NCI-H2227 (cell line): ENCODE data around the gene DDX59.

Experiments
- DNase-seq: peaks from one replicate; lab custom pipeline; 2025; ENCODE audit not compliant: unreplicated experiment; lab: John Stamatoyannopoulos, UW

Gene DDX59

DNA sequence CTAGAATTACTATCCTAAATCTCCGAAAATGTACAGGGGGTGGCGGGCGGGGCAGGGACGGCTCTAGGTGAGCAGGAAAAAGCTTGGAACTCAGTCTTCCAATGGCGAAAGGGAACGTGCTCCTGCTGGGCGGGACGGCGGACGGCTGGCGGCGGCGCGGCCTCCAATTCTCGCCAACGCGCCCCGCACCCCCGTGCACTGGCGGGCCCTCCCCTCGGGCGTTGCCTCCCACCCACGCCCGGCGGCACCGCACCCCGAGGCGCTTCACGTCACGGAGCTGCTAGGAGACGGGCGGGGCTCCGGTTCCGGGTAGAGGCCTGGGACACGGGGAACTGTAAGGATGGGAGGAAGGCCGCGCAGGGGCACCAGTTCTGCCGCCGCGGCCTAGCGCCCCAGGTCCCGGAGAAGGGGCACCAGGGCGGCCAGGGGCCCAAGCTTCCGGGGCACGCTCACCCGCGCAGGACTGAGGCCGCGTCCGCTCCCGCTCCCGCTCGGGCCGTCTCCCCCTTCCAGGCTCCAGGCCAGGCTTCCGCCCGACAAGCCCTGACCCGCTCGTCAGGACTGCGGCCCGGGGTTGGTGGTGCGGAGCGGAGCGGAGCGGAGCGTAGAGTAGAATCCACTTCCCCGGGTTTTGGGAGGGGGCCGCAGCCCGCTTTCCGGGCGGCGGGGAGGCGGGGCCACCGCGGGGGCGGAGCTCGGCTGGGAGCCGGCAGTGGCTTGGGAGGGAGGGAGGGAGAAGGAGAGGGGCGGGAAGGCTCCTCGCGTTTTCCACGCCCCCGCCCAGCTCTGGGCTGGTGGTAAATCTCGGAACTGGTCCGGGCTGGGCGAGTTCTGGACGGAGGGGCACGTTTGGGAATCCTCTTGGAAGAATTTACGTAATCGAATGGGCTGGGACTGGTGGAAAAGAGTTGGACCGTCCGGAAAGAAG lies at the start of gene DDX59:
TSS of gene DDX59 (minus strand) at position 594 of the 928 bp plus-strand sequence. CDS start 3,167 bp downstream, outside the sequence.
- DNase-seq = peak; percentile 97

DNA sequence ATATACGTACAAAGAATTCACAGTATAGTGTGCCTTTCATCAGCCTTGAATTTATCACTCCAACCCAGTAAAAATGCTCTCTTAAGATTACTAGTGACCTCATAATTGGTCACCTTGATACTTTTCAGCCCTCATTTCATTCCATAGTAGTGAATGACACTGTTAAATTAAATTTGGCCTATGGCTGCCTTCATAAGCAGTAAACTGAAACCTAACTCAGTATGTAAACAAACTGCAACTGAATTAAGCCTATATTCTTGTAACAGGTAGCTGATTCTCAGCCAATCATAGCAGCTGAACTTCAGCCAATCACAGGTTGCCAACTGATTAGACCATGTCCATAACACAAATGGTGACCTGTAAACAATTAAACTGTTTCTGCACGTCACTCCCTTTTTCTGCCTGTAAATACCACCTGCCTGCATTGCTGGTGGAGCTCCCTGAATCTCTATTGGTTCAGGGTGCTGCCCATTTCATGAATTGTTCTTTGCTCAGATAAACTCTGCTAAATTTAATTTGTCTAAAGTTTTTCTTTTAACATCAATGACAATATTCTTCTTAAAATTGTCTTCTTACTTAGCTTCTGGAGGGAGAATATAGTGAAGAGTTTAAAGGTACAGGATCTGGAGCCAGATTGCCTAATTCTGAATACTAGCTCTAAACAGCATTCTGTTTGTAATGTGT lies 44.9 kb upstream of the DDX59 start:
- no peak for DNase-seq

DNA sequence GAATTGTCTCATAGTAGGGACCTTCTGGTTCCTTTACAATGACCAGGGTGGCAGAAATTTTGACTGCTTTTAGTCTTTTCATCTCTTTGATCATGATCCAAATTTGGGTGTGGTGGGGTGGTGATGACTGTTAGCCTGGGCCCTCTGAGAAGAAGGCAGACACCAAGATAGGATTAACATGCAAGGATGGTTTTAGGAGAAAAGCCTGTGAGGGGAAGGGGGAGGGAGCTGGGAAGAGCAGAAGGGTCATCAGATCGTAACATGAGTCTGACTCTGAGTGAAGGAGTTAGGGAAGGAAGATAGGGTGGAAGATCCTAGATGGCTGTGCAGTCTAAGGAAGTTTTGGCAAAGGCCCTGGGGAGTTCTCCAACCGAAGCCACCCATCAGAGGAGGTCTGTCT lies 40.5 kb upstream of the DDX59 start:
- no peak for DNase-seq

DNA sequence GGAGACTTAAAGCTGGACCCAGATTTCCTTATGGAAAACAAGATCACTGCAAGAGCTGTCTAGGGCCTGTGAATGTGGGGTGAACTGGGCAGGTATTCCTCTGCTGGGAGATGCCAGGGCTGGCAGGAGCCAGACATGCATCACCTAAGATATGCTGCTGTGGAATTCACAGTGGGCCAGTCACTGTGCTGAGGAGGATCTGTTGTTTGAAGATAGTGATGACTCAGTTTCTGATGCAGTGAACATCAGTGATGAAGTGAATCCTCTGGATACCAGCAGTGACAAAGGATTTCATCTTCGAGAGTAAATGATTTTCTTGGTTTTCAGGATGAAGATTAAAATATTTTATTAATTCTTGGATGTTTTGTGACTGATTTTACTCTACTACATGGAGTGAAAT lies 39.1 kb upstream of the DDX59 start:
- DNase-seq = no peak

DNA sequence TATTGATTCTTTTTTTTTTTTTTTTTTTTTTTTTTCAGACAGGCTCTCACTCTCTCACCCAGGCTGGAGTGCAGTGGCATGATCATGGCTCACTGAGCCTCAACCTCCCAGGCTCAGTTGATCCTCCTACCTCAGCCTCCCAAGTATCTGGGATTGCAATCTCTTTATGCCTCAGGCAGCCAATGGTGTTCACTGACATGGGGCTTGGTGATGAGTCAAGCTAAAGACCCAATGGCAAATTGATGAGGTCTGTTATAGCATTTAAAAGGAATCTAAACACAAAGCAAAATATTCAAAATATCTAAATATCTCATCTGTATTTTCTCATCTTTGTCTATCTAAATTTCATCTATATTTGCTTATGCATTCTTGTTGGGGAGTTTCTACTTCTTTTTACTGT lies 38.5 kb upstream of the DDX59 start:
- no peak for DNase-seq

DNA sequence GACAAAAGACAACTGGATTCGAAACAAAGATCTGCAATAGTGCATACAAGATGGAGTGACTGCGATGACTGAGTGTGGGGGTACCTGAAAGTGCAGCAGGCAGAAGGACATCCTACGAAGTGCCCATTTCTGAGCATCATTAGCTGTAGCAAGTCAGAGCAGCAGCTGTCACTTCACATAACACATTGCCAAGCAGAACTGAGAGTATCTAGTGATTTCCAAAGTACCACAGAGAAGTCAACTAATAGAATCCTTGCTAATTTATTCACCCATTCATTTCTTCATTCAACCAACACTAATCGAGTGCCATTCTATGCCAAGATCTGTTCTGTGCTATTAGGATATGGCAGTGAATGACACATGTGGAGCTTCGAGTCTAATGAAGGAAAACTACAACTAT lies 37.4 kb upstream of the DDX59 start:
- DNase-seq = no peak

DNA sequence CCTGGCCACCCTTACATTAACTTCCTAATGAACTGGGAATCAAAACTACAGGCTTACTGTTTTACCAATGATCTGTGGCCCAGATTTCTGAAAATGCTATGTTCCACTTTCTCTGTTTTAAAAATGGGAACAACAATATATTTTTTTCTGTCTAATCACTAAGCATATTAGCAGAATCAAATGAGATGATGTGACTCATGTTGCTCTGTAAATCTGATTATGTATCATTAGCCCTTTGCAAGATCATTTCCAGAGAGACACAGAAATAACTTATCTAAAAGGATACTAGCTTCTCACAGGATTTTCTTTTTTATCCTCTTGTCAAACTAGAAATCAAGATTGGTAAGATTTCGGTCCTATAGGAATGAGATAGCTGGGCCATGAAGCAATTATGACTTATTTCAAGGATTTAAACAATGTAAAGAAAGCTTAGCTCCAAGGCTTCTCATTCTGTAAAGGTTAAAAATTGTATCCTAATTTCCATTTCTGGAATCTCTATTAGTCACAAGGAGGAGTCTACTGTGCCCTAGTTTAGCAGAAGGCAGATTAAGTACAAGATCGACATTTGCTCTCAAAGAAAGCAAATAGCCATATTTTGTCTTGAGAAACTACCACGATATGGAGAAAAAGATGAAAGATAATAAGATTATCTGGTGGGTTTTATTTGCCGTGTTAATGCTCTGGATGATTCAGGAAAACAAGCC lies 36.6 kb upstream of the DDX59 start:
- no peak for DNase-seq

DNA sequence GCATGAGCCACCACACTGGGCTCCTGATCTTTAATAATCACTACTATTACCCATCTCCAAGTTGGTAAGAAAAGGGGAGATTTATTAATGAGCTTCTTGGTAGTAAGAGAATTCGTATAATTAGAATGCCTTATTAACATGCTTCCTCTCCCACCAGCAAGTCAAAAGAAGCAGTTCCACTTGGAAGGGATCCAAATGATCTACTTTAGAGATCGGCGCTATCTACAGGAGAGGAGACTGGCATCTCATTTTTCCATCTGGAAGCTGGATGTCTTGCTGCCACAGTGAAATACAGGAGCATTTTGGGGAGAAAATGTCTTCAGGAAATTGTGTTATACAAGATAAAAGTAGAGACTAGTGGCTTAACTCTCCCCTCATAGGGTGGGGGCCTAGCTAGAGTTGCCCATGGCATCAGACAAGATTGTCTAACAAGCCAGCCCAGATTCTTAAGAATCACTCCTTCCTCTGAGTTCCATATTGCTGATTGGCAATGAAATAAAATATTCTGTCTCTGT lies 35.3 kb upstream of the DDX59 start:
- DNase-seq = no peak

DNA sequence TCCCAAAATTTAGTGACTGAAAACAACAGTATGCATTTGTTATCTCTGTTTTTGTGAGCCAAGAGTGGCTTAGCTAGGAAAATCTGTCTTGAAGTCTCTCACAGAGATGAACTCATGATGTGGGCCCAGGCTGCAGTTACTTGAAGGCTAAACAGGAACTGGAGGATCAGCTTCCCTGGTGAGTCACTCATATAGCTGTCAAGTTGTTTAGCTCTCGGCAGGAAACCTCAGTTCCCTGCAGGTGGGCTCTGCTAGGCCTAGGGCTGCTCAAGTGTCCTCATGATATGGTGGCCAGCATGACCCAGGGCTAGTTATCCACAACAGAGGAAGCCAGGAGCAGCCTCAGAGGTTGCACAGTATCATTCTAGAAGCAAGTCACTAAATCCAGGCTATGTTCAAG lies 30.2 kb upstream of the DDX59 start:
- no peak for DNase-seq

DNA sequence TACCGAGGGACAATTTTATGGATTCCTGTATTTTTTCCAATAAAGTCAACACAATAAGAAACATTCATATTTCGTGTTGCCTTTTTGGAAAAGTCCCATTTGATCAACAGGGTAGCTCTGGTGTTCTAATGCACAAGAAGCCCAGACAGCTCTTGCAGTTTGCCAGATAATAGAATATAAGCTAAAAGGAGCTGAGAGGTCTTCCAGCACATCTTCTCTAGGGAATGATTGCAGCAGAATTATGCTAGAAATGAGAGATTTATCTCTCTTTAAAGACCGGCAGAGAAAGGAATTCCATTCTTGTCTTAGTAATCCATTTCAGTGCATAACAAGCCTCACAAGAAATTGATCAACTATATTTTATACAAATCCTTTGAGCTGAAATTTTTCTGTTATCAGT lies 25.0 kb upstream of the DDX59 start:
- DNase-seq = no peak

DNA sequence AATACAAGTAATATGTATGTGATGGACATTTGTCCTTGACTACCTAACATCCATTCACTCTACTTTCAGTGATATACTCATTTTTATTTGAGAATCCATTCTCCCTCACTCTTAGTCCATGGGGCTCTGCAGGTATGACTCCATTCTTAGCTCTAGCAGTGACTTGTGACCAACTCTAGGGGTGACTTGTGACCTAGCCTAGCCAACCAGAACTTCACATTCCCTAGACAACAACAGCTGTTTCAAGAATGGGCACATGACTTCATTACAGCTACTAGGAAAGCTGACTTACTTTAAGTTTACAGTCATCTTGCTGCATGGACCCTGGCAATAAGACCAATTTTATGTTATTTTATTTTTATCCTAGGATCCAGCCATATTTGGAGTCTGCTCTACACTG lies 23.6 kb upstream of the DDX59 start:
- DNase-seq = no peak

DNA sequence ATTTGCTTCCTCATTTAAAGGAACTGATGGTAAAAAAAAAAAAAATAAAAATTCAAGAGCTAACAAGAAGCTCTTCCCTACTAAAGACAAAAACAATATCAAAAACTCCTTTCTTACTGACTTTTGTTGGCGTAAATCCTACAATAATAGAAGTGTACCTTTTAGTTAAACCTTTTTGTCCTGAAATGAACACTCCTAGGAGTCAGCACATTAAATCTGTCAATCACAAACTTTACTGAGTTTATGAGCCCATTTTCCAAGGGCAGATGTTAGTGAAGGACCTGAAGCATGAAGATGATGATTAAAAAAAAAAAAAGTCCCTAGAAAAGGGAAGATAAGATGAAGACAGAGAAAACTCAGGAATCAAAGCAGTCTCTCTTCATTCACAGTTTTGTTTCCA lies 22.6 kb upstream of the DDX59 start:
- DNase-seq = no peak

DNA sequence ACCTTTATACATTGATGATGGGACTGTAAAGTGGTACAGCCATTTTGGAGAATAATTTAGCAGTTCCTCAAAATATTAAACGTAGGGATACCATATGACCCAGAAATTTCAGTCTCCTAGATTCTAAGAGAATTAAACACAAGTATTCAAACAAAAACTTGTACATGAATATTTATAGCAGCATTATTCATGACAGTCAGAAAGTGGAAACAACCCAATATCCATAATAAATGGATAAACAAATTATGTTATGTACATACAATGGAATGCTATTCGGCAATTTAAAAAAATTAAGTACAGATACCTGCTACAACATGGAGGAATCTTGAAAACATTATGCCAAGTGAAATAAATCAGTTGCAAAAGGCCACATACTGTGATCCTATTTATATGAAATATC lies 16.9 kb upstream of the DDX59 start:
- no peak for DNase-seq

DNA sequence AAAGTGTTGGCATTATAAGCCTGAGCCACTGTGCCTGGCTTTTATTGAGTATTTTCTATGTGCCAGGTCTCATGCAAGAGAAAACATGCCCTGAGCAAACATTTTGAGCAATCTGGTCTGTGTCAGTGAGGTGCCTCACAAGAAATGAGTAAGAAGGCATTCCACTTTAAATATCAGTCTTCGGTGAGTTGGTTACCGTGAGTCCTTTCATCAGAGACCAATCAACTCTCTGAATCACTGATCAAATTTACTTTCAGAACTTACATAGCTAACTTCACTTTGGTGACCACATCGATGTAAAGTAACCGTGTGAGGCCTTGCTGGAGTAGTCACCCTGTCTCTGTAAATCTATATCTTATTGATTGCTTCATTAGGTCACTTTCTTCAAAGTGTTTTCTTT lies 14.3 kb upstream of the DDX59 start:
- DNase-seq = no peak

DNA sequence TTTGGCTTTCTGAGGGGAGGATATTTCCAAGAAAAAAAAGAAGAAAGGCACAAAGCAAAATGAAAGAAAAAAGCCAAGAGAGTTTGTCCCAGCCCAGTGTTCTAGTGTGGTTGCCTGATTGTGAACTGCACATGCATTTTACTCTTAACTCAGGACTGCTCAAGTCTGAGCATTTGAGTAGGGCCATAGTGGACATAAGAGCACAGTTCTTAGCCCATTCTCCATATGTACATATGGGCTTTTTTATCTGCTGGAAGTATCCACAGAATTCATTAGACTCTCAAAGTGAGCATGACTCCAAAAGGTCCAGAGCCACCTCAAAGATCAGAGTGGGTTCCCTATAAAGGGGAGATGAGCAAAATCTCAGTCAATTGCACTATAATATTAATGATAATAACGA lies 13.6 kb upstream of the DDX59 start:
- no peak for DNase-seq

DNA sequence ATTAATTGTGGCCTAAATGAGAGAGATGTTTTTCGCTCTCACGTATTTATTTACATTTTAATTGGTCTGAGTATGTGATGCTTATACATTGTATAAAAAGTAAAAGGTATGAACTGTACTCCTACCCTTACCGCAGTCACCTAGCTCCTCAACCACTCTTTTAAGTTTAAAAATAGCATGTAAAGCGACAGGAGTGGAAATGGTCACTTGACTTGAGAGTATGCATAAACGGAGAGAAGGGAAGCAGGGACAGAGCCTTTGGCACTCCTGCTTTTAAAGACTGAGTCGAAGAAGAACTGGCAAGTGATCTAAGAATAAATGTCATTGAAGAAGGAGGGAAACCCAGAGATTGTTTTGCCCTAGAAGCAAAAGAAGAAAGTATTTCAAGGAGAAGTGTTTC lies 11.5 kb upstream of the DDX59 start:
- DNase-seq = no peak

DNA sequence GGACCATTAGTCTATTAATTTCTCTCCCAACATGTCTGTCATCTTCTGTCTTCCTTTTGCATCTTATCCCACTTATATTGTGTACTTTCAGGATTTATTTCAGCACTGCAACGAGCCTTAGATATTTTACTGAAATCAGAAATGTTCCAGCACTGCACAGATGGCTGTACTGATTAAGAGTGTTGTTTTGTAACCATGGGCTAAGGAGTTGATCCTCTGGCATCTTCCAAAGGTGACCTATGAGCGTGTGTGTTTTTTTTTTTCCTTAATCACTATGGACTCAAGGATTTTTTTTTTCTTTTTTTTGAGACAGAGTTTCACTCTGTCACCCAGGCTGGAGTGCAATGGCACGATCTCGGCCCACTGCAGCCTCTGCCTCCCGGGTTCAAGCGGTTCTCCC lies 7.1 kb upstream of the DDX59 start:
- DNase-seq = no peak

DNA sequence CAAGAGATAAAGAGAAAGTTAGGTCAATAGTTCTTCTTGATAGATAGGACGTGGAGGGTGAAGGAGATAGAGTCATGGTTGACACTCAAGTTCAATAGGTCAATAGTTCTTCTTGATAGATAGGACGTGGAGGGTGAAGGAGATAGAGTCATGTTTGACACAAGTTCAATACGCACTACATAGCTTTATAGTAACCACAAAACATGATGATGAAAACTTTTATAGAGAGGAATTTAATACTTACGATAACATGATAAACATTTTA lies 5.8 kb upstream of the DDX59 start:
- no peak for DNase-seq

DNA sequence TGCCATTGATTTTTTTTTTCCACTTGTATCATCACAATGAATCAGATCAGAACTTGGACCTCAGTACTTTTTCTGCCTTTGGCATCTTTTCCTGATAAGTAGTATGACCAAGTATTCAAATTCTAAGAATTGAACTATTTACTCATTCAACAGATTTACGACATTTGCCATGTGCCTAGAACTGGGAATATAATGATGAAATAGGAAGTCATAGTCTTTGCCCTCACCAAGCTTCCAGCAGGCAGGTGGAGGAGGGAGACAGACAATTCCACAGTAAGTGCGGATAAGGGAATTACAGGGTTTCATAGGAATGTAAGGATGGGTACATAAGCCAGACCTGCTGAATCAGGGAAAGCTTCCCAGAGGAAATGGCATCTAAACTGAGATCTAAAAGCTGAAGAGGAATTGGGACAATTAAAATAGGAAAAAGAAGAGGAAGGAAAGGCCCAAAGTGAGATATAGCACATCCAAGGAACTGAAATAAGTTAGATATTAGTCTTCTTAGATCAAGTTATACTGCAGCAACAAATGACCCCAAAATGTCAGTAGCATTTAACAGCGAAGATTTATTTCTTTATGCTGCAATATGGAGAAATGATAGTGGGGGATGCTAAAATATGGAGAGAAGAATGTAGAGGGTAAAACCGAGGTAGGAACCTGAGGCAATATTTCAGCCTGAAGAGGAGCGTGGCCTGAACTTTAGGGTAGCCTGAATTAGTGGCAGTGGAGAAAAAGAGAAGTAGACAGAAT lies 5.3 kb upstream of the DDX59 start:
- no peak for DNase-seq

DNA sequence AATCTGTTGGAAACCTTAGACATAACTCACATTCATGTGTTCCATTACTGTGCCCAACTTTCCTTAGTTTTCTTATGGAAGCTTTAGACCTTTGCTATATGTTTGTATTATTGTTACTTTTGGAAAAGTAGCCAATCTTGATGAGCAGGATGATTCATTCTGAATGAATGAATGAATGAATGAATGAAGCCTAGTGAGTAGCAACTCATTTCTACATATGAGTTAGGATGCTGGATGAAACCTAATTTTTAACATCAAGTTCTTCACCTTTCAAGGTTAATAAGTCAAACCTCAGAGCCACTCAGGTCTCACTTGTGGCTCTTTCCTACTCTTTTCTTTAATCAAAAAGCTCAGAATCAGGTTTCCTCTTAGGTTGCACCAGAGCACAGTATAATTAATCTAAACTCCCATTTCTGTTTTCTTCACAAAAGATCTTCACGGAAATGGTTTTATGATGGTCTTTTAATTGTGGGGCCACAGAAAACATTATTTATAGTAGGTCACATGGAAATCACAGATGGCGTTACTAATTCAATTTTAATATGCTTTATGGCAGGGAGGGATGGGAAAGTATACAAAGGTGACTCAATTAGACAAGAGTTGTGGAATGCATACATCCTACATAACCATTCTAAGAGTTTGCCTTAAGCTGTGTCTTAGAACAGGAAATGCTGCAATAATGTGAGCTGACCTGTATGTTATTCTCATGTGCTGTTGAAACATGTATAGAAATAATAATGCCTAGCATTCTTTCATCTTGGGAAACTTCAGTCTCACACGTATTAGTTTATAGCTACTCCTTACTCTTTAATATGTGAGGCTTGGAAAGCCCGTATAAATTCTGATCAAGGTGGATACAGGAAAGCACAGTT lies 4.5 kb upstream of the DDX59 start:
- DNase-seq = no peak
